RWPE2 (cell line): ENCODE measurements around the gene SPTBN4.
A peak's percentile ranks its signal among the peaks of the same experiment; 100 is the strongest.
"Not testable (repeated sequence)": the region's sequence is repeated elsewhere in the genome, so short reads cannot be mapped to it uniquely, and the experiment has no call there.

Experiments
- ATAC-seq: fragments of 200-7000 bp; cut with Tn5 transposase; 3 replicates; pipeline ENCODE4 v1.9.1; 2021; ENCODE audit warnings: low read depth
- DNase-seq: peaks from one replicate; pipeline ENCODE4 v3.0.0-alpha.2; 2020; ENCODE audit warnings: low spot score
- H3K27ac ChIP-seq: fragments of 450-650 bp; 2 replicates; pipeline ENCODE4 v1.5.1; 2017; ENCODE audit warnings: mild to moderate bottlenecking; ENCODE audit not compliant: poor library complexity, severe bottlenecking
- H3K27me3 ChIP-seq: fragments of 250-450 bp; sonication (Bioruptor Pico); 2 replicates; pipeline ENCODE4 v1.5.1; 2021; ENCODE audit warnings: mild to moderate bottlenecking, moderate library complexity; ENCODE audit not compliant: insufficient read depth, poor library complexity, severe bottlenecking
- H3K36me3 ChIP-seq: fragments of 250-450 bp; sonication (Bioruptor Pico); 2 replicates; pipeline ENCODE4 v1.5.1; 2020; ENCODE audit warnings: low read depth, mild to moderate bottlenecking, moderate library complexity
- H3K4me1 ChIP-seq: fragments of 250-450 bp; sonication (Bioruptor Pico); 2 replicates; pipeline ENCODE4 v1.5.1; 2021; ENCODE audit warnings: mild to moderate bottlenecking, moderate library complexity; ENCODE audit not compliant: insufficient read depth, poor library complexity, severe bottlenecking
- H3K4me3 ChIP-seq: fragments of 250-450 bp; sonication (Bioruptor Pico); 2 replicates; pipeline ENCODE4 v1.5.1; 2021; ENCODE audit warnings: mild to moderate bottlenecking, moderate library complexity; ENCODE audit not compliant: severe bottlenecking
- H3K9me3 ChIP-seq: fragments of 250-450 bp; sonication (Bioruptor Pico); 2 replicates; pipeline ENCODE4 v1.5.1; 2021; ENCODE audit warnings: mild to moderate bottlenecking, moderate library complexity; ENCODE audit not compliant: severe bottlenecking
- TF ChIP-seq, protein P1 (sequence below): fragments of 450-650 bp; IDR thresholded peaks from one replicate; pipeline ENCODE4 v1.5.1; 2017; ENCODE audit warnings: mild to moderate bottlenecking, moderate library complexity; ENCODE audit not compliant: poor library complexity, severe bottlenecking

Gene SPTBN4

DNA sequence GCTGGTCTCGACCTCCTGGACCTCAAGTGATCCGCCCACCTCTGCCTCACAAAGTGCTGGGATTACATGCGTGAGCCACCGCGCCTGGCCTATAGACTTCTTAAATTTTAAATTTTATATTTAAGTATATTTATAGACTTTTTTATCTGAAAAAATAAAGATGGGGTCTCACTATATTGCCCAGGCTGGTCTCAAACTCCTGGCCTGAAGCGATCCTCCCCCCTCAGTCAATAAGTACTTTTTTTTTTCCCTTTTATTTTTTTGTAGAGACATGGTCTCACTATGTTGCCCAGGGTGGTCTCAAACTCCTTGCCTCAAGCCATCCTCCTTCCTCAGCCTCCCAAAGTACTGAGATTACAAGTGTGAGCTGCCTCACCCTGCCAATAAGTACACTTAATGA is 42.9 kb upstream of the SPTBN4 start:
- Histone ChIP-seq H3K27me3 (no peaks in the 10 kb centered on the region), H3K27ac (peak overlapping the region; percentile 95), H3K4me1 (peaks cover 3% of the 10 kb centered on the region), H3K9me3 (no peaks in the 10 kb centered on the region), H3K36me3 (peaks cover 10% of the 10 kb centered on the region), H3K4me3 (peak overlapping the region; percentile 52)
- TF ChIP-seq, protein P1, sequence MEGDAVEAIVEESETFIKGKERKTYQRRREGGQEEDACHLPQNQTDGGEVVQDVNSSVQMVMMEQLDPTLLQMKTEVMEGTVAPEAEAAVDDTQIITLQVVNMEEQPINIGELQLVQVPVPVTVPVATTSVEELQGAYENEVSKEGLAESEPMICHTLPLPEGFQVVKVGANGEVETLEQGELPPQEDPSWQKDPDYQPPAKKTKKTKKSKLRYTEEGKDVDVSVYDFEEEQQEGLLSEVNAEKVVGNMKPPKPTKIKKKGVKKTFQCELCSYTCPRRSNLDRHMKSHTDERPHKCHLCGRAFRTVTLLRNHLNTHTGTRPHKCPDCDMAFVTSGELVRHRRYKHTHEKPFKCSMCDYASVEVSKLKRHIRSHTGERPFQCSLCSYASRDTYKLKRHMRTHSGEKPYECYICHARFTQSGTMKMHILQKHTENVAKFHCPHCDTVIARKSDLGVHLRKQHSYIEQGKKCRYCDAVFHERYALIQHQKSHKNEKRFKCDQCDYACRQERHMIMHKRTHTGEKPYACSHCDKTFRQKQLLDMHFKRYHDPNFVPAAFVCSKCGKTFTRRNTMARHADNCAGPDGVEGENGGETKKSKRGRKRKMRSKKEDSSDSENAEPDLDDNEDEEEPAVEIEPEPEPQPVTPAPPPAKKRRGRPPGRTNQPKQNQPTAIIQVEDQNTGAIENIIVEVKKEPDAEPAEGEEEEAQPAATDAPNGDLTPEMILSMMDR: no peak
- ATAC-seq (no peak), DNase-seq (no peak)

DNA sequence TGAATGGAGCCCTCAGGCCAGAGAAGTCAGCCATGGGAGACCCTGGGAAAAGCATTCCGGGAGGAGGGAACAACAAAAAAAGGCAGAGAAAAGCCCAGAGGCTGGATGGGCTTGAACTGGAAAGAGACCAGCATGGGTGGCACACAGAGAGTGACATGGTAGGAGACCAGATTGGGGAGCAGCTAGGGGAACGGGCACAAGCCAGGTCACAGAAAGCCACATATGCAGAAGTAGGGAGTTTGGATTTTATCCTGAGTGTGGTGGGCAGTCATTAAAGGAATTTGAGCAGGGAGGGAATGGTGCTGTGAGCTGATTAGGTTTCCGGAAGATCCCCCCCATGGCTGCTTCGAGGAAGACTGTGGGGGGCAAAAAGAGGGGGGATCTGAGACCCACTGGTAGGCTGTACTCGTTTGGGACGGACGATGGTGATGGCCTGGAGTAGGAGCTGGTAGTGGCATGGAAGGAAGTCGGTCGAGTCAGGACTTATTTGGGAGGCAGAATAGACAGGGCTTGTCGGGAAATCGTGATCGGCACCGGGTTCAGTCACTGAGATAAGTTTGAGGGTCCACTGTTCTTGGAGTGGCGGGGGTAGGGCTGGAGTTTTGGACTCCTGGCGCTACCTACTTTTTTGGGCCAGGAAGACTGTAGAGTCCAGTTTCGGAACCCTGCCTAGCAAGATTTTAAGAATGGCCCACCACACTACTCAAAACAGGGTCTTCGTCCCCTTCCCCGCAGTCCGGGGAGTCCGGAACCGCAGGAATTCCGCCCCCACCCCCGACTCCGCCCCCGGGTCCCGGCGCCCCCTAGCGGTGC is 42.0 kb upstream of the SPTBN4 start:
- ATAC-seq: no peak
- Histone ChIP-seq H3K4me1 (peaks cover 3% of the 10 kb centered on the region), H3K27ac (peak overlapping the region; percentile 95)

DNA sequence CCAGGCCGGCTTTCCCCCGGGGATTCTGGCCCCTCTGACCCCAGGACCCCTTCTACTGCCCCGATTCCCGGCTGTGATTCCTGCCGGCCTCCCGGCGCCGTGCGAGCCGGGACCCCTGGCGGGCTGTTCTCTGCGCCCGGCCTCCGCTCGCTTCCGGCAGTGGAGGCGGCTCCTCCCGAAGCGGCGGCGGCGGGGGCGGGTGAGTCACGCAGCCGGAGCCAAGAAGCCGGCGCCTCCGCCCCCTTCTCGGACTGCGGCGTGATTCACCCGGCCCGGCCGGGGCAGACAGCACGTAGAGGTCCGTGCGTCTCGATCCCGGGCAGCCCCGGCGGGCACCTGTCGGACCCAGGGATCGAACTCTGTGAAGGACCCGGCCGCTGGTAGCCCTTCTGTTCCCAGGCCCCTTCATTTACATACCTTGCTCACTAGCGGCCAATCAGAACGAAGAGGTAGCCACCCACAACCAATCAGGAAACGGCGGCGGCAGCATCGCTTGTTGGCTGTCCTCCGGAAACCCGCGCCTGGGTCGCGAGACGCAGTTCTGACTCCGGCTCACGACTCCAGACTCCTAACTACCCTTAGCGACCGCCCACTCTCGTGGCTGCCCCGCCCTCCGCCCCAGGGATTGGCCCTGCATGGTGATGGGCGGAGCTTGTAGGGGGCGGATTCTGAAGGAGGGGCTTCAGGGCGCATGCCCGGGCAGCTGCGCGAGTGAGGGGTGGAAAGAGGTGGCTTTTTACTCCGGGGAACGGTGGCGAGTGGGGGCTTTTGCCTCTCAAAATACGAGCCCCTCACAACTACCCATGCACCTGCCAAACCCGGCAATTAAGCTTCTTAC is 41.1 kb upstream of the SPTBN4 start, which contains the start of gene SERTAD1:
Gene SERTAD1, minus strand, starts transcription at position 543 of the 838 bp plus-strand sequence. CDS start 2,446 bp downstream, outside the sequence.
- Histone ChIP-seq H3K4me3 (peak within 1 kb of the TSS; percentile 52), H3K36me3 (peaks cover 10% of the 10 kb centered on the region), H3K27me3 (no peaks in the 10 kb centered on the region), H3K9me3 (no peaks in the 10 kb centered on the region), H3K27ac (peak within 1 kb of the TSS; percentile 95), H3K4me1 (peaks cover 3% of the 10 kb centered on the region)
- peak; percentile 81 for ATAC-seq
- peak; percentile 99 for DNase-seq
- TF ChIP-seq, protein P1: peak; percentile 75

More for the DNA sequence above, 42.0 kb upstream of the SPTBN4 start:
- H3K36me3 ChIP-seq: peaks cover 10% of the 10 kb centered on the region
- DNase-seq: no peak
- peak overlapping the region; percentile 52 for H3K4me3 ChIP-seq
- H3K9me3 ChIP-seq: no peaks in the 10 kb centered on the region
- no peaks in the 10 kb centered on the region for H3K27me3 ChIP-seq
- TF ChIP-seq, protein P1: no peak

DNA sequence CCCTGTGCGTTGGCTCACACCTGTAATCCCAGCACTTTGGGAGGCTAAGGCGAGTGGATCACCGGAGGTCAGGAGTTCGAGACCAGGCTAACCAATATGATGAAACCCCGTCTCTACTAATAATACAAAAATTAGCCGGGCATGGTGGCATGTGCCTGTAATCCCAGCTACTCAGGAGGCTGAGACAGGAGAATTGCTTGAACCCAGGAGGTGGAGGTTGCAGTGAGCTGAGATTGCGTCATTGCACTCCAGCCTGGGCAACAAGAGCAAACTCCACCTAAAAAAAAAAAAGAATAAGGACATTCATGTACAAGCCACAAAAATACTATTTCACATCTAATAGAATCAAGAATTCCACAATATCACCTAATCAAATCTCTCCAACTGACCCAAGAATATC is 38.6 kb upstream of the SPTBN4 start:
- not testable (repeated sequence) for DNase-seq, H3K27ac ChIP-seq, H3K27me3 ChIP-seq, H3K9me3 ChIP-seq, ATAC-seq, H3K36me3 ChIP-seq, H3K4me3 ChIP-seq
- peaks cover 14% of the 10 kb centered on the region for H3K4me1 ChIP-seq

DNA sequence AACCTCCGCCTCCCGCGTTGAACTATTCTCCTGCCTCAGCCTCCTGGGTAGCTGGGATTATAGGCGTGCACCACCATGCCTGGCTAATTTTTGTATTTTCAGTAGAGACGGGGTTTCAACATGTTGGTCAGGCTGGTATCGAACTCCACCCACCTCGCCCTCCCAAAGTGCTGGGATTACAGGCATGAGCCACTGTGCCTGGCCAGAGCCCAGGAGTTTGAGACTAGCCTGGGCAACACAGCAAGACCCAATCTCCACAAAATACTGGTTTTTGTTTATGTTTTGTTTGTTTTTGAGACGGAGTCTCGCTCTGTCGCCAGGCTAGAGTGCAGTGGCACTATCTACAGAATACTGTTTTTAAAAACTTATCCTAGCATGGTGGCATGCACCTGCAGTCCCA is 36.6 kb upstream of the SPTBN4 start:
- H3K4me1 ChIP-seq: peaks cover 14% of the 10 kb centered on the region
- not testable (repeated sequence) for DNase-seq, H3K27me3 ChIP-seq, H3K36me3 ChIP-seq, H3K9me3 ChIP-seq, H3K4me3 ChIP-seq, H3K27ac ChIP-seq, ATAC-seq
